Measurements from ENCODE around the gene MAD2L1BP.
"Not testable (repeated sequence)": the region's sequence is repeated elsewhere in the genome, so short reads cannot be mapped to it uniquely, and the experiment has no call there.

The MAD2L1BP gene

DNA sequence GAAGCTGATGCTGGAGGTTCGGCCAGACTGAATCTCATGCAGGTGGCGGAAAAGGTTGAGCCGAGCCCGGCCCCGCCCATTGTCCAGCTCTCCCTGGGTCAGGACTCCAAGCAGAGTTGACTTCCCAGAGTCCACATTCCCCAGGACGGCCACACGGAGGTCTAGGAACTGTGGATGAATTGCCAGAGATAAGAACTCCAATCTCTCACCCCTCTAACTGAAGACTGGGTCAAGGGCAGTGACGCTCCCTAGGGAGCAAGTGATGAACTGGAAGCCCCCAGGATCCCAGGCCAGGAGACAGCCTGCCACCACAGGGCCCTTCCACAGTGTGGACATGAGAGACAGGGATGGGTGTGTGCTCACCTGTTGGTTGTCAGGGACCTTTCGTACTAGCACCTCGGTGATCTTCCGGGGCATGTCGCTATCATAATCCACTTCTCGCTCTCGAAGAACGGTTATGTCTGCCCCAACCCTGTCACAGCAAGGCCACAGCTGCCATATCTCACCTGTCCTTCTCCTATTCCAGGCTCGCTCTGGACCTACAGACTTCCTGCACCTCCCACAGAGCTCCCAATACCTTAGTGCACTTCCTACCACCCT is 10.1 kb upstream of the MAD2L1BP start:
- no peak for DNase-seq (ENCODE audit: low read depth in 2 of 2)

DNA sequence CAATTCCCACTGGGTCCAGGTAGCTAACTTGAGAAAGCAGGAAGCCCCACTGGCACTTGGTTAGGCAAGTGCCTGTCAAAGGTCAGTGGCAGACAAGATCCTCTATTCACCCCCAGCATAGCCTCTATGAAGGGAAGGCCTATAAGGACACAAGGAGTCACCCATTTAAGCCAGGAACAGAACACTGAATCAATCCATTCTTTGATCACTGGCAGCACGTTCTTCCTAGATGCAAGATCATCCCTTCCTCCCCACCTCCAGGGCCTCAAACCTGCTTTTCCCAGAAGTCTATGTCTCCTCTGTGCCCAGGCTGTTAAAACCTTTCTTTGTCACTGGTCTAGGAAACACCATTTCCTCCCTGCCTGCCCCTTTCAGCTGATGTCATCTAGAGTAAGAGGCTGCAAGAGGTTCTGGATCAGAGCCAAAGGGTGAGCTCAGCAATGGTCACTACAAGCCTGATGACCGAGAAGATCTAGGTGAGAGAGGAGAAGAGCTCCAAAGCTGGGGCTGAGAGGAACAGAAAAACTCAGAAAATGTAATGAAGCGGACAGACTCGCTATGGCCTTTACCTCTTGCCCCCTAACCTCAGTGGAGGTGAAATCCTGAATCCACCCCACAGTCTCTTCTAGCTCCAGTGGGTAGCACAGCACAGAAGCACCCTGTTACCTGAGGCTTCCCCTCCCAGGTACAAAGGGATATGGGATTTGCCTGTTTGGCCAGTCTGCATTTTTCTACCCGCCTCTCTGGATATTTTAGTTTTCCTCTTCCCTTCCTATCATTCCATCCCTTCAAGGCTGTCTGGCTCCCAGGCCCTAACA is 8.4 kb upstream of the MAD2L1BP start:
- DNase-seq (ENCODE audit: low read depth in 2 of 2) = no peak

DNA sequence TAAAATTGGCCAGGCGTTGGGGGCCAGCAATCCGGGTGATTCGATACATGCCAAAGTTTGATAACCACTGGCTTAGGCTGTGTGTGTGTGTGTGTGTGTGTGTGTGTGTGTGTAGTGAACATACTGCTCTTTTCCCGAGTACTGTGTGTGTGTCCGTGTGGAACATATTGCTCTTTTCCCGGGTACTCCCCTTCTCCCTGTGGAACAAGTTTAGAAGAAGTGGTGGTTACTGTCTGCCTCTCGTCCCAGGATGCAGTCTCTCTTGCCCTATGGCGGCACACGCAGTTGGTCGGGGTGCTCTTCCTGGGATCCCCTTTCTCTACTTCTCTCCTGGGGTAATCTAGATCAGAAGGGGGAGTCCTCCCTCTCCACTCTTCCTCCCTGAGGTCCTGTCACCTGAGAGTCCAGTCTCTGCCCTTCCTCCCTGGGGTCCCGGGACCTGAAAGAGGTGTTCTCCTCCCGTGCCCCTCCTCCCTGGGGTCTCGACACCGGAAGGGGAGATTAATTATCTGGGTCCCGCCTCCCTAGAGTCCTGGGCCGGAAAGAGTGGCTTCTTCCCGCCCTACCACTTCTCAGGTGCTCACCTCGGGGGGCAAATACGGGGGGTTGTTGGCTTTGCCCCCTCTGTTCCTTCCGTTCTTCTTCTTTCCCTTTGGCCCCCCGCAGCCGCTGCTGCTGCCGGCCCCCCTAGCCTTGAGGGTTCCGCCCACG is 7.1 kb upstream of the MAD2L1BP start:
- DNase-seq (ENCODE audit: low read depth in 2 of 2) = peak; percentile 28 to 46

- DNase-seq (ENCODE audit: low read depth in 2 of 2) = peak; percentile 91 to 95
These were observed 6.5 kb upstream of the MAD2L1BP start, which contains the start of gene GTPBP2 for GRCh38 chr6:43629104-43629504. GTPBP2 (minus strand) TSS chr6:43629264; CDS start chr6:43629162, 102 bp downstream.

GRCh38 chr6:43629505-43630300 is 5.9 kb upstream of the MAD2L1BP start:
- DNase-seq (ENCODE audit: low read depth in 2 of 2) = peak; percentile 83 to 90

- no peak for DNase-seq (ENCODE audit: low read depth in 2 of 2)
These were observed 4.5 kb upstream of the MAD2L1BP start for GRCh38 chr6:43630980-43631619.

GRCh38 chr6:43633002-43633401 is 2.6 kb upstream of the MAD2L1BP start:
- not testable (repeated sequence) for DNase-seq (ENCODE audit: low read depth in 2 of 2)

DNA sequence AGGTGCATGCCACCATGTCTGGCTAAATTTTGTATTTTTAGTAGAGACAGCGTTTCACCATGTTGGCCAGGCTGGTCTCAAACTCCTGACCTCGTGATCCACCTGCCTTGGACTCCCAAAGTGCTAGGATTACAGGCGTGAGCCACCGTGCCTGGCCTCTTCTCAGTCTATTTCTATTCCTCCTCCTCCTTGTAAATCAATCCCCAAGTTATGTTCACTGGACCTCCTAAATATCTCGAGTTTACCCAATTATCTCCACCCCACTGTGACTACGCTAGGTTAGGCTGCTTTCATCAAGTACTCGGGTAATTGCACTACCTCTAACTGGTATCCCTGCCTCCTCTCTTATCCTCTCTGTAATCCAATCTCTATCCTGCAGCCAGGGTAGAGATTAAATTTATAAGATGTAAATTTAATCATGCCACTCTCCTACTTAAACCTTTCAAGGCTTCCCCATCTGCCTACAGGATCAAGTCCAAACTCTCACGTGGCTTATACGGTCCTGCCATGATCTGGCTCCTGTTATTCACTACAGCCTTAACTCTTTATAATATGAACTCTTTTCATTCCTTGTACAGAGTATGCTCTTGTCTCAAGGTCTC is 837 bp upstream of the MAD2L1BP start:
- no peak for DNase-seq (ENCODE audit: low read depth in 2 of 2)

DNA sequence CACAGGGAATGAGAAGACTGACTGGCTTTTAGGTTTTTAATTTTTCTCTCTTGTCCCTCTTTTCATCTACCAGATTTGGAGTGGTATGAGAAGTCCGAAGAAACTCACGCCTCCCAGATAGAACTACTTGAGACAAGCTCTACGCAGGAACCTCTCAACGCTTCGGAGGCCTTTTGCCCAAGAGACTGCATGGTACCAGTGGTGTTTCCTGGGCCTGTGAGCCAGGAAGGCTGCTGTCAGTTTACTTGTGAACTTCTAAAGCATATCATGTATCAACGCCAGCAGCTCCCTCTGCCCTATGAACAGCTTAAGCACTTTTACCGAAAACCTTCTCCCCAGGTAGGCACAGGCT is 644 bp downstream of the MAD2L1BP start:
- no peak for DNase-seq (ENCODE audit: low read depth in 2 of 2)

GRCh38 chr6:43639984-43640800 is 4.6 kb downstream of the MAD2L1BP start:
- DNase-seq (ENCODE audit: low read depth in 2 of 2) = no peak

DNA sequence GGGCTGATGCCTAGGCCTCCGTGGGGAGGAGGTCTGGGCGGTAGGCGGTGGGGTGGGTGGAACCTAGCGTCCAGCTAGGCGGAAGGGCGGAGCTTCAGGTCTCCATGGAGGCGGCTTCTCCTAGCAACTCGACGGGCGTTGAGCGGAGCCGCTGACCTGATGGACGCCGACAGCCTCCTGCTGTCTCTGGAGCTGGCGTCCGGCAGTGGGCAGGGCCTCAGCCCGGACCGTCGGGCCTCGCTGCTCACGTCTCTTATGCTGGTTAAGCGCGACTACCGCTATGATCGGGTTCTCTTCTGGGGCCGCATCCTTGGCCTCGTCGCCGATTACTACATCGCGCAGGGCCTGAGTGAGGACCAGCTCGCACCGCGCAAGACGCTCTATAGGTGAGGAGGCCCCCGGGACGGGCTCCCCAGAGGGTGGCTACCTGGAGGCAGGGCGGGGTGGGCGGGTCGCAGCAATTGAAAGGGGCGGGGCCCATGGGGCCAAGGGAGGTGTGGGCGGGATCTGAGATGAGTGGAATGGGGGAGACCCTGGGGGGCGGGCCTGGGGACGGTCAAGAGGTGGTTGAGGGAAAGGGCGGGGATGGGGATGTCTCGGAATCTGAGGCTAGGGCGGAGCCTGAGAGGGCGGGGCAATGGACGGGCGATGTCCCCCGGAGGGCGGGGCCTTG is 9.4 kb downstream of the MAD2L1BP start, which contains the start of gene RSPH9:
Gene RSPH9 (plus strand): TSS at position 97 of the 673 bp plus-strand sequence. CDS start 63 bp downstream, at position 160.
- peak; percentile 60 to 61 for DNase-seq (ENCODE audit: low read depth in 2 of 2)

- DNase-seq (ENCODE audit: low read depth in 2 of 2) = no peak
These were observed 9.9 kb downstream of the MAD2L1BP start for GRCh38 chr6:43645613-43645964.

DNA sequence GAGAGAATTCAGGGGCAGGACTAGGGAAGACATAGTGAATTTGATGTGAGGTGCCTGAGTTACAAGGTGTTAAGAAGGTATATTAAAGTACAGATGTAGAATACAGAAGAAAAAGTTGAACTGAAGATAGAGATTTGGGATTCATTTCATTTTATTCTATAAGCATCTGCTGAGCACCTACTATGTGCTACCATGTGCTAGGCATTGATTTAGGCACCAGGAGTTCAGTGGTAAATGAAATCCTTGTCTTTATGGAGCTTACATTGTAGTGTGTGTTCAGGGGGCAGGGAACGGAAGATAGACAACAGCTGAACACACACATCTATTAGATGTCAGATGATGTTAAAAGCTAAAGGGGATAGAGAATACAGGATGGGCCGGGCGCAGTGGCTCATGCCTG is 12.0 kb downstream of the MAD2L1BP start:
- no peak for DNase-seq (ENCODE audit: low read depth in 2 of 2)

DNA sequence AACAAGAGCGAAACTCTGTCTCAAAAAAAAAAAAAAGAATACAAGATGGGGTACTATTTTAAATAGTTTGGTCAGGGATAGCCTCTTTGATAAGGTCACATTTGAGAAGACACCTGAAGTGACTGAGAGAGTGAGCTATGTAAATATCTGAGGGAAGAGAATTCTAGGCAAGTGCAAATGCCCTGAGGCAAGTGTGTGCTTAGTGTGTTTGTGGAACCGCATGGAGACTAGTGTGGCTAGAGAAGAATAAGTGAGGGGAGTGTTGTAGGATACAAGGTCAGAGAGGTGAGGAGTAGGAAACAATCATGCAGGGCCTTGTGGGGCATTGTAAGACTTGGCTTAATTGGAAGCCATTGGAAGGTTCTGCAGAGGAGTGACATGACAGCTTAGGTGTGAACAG is 12.6 kb downstream of the MAD2L1BP start:
- DNase-seq (ENCODE audit: low read depth in 2 of 2) = no peak

- DNase-seq (ENCODE audit: low read depth in 2 of 2) = not testable (repeated sequence)
These were observed 17.2 kb downstream of the MAD2L1BP start for GRCh38 chr6:43652822-43653221.

DNA sequence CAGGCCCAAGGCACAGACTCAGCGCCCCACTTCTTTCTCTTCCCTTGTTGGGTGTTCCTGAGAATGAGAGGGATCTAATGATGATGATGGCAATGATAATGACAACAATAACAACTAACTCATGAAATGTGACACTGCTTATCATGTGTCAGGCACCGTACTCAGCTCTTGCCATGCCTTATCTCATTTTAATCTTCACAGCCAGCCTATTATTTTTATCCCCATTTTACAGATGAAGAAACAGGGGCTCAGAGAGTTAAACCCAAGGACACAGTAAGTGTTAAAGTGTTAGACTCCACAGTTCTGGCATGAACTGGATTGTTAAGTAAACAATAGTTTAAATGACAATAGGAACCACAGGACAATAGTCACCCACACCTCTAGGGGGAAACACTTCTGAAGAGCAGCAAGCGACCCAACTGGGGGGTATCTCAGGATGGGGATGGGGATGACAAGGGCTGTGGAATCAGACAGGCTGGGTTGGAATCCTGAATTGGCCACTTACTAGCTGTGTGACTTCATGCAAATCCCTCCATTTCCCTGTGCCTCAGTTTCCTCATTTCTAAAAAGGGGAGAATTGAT is 21.7 kb downstream of the MAD2L1BP start:
- DNase-seq (ENCODE audit: low read depth in 2 of 2) = no peak

- DNase-seq (ENCODE audit: low read depth in 2 of 2) = no peak
These were observed 22.5 kb downstream of the MAD2L1BP start for GRCh38 chr6:43658161-43658560.

DNA sequence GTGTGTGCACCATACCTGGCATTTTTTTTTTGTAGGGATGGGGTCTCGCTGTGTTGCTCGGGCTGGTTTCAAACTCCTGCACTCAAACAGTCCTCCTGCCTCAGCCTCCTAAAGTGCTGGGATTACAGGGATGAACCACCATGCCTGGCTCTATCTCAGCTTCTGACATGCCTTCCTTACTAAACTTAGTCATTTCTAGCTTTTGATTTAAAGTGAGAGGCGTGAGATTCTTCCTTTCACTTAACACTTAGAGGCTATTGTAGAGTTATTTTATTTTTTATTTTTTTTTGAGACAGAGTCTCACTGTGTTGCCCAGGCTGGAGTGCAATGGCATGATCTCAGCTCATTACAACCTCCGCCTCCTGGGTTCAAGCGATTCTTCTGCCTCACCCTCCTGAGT is 27.3 kb downstream of the MAD2L1BP start:
- DNase-seq (ENCODE audit: low read depth in 2 of 2) = not testable (repeated sequence)

GRCh38 chr6:43665376-43665775 is 29.7 kb downstream of the MAD2L1BP start:
- DNase-seq (ENCODE audit: low read depth in 2 of 2) = no peak

Data from stimulated activated CD4-positive, alpha-beta T cell treated with anti-CD3 and anti-CD28 coated beads, Interleukin-4, amount 100 ng/mL, for 48 hours (primary cell).